Measurements from ENCODE around the gene PSORS1C1. TPM values are rescaled to one million over a fixed set of nuclear protein-coding genes. Genes with fewer than 3 reads are reported as not detected.

Gene PSORS1C1
- total RNA-seq, 1 experiment from 2014 or later, result not detected

DNA sequence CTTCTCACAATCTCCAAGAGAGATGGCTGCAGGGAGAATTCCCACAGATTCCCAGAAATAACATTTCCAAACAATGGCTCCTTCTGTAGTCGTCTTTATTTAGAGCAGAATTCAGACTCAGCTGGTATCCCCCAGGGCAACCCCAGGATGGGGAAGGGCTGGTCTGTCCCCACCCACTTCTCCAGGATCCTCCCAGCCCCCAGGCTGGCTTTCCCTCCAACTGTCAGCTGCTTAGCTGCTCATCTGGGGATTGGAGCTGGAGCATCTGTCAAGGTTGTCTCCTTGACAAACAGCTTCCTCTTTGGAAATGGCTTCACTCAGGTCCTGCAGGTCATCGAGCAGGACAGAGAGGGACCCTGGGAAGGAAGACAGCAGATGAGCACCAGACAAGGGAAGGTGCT is 27.8 kb downstream of the PSORS1C1 start:
- in situ Hi-C loops (cut with HindIII; ENCODE audit: low pct_unique_long_range_greater_than_20kb, low sequenced_read_pairs), result no loop called here
- peak; percentile 86 for DNase-seq (ENCODE audit: low read depth, low spot score)

DNA sequence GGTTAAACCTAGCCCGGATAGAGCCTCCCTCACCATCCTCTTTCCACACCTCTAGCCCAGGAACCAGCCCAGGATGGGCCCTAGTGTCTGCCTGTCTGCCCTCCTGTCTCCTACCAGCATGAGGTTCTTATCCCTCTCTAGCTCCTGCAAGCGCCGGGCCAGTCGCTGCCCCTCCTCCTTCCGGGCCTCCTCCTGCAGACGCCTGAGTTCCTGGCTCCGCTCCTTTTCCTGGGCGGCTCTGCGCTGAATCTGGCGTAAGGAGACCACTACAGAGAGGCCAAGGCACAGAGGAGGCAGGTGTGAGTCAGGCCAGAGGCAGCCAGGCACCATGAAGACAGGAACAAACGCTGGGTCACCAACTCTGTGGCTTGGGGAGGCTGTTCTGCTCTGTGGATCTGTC is 28.5 kb downstream of the PSORS1C1 start:
- in situ Hi-C loops (cut with HindIII; ENCODE audit: low pct_unique_long_range_greater_than_20kb, low sequenced_read_pairs), result no loop called here
- DNase-seq (ENCODE audit: low read depth, low spot score), result no peak

DNA sequence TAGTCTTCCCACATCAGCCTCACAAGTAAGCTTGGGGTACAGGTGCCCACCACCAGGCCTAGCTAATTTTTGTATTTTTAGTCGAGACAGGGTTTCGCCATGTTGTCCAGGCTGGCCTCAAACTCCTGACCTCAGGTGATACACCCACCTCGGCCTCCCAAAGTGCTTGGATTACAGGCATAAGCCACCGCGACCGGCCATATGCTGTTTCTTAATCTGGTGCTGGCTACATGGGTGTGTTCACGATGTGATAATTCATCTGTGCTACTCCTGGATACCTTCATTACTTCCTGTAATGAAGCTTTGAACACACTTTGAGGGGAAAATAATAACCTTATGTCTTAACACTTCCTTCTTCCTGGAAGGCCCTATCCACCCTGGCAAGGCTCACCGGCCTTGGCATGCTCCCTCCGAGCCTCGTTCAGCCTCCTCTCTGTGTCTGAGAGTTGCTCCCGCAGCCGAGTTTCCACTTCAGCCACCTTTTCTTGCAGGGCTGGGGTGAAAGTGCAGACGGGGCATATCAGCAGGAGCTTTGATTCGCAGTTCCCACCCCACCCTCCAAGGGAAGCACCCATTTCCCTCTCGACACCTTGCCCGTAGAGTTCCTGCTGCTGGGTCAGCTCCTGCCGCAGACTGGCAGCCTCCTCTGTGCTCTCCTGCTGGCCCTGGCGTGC is 29.8 kb downstream of the PSORS1C1 start:
- in situ Hi-C loops (cut with HindIII; ENCODE audit: low pct_unique_long_range_greater_than_20kb, low sequenced_read_pairs), result no loop called here

GRCh38 chr6:31144970-31145340 is 30.4 kb downstream of the PSORS1C1 start:
- in situ Hi-C loops (cut with HindIII; ENCODE audit: low pct_unique_long_range_greater_than_20kb, low sequenced_read_pairs), result no loop called here
- DNase-seq (ENCODE audit: low read depth, low spot score), result no peak

More for the DNA sequence above, 29.8 kb downstream of the PSORS1C1 start:
- DNase-seq (ENCODE audit: low read depth, low spot score), result no peak

- in situ Hi-C loops (cut with HindIII; ENCODE audit: low pct_unique_long_range_greater_than_20kb, low sequenced_read_pairs), result no loop called here
- no peak for DNase-seq (ENCODE audit: low read depth, low spot score)
Observed at GRCh38 chr6:31145386-31145785, 30.8 kb downstream of the PSORS1C1 start.

DNA sequence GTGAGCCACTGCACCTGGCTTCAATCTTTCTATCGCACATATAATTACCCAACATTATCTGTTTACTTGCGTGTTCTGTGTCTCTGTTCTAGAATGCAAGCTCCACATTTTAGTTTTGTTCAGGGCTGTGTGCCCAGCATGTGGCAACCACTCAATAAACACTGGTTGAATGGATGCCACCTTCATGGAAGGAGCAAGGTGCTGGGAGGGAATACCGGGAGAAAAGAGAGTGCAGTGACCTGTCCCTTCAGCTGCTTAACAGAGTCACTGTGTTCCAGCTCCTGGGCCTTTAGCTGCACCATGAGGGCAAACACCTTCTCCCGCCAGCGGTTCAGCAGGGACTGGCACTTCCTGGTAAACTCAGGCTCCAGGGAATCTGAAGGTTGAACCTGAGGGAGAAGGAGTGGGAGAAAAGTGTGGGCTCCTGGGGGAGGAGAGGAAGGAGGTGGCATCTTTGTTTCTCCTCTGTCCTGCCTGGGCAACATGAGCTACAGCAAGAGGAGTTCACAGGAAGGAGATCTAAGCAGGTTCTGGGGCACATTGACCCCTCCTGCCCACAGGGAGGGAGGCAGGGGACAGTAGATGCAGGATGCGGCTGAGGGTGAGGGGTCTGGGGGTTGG is 35.3 kb downstream of the PSORS1C1 start:
- in situ Hi-C loops (cut with HindIII; ENCODE audit: low pct_unique_long_range_greater_than_20kb, low sequenced_read_pairs), result no loop called here
- DNase-seq (ENCODE audit: low read depth, low spot score), result no peak

- in situ Hi-C loops (cut with HindIII; ENCODE audit: low pct_unique_long_range_greater_than_20kb, low sequenced_read_pairs), result no loop called here
- DNase-seq (ENCODE audit: low read depth, low spot score), result no peak
Observed at GRCh38 chr6:31152781-31153180, 38.2 kb downstream of the PSORS1C1 start.

- in situ Hi-C loops (cut with HindIII; ENCODE audit: low pct_unique_long_range_greater_than_20kb, low sequenced_read_pairs), result no loop called here
- DNase-seq (ENCODE audit: low read depth, low spot score), result no peak
Observed at GRCh38 chr6:31154436-31154835, 39.8 kb downstream of the PSORS1C1 start.

GRCh38 chr6:31156641-31157040 is 42.0 kb downstream of the PSORS1C1 start:
- no peak for DNase-seq (ENCODE audit: low read depth, low spot score)
- in situ Hi-C loops (cut with HindIII; ENCODE audit: low pct_unique_long_range_greater_than_20kb, low sequenced_read_pairs), result no loop called here

- no peak for DNase-seq (ENCODE audit: low read depth, low spot score)
- in situ Hi-C loops (cut with HindIII; ENCODE audit: low pct_unique_long_range_greater_than_20kb, low sequenced_read_pairs), result no loop called here
Observed at GRCh38 chr6:31157513-31158139, 43.0 kb downstream of the PSORS1C1 start, which contains the start of gene CCHCR1. Gene CCHCR1, minus strand, starts transcription at chr6:31157802. Its CDS starts 202 bp downstream, at chr6:31157600.

- in situ Hi-C loops (cut with HindIII; ENCODE audit: low pct_unique_long_range_greater_than_20kb, low sequenced_read_pairs), result no loop called here
- DNase-seq (ENCODE audit: low read depth, low spot score), result peak; percentile 99
Observed at GRCh38 chr6:31158140-31158862, 43.7 kb downstream of the PSORS1C1 start, which contains the start of gene TCF19. Gene TCF19, plus strand, starts transcription at chr6:31158589. Its CDS starts 881 bp downstream, at chr6:31159470.

DNA sequence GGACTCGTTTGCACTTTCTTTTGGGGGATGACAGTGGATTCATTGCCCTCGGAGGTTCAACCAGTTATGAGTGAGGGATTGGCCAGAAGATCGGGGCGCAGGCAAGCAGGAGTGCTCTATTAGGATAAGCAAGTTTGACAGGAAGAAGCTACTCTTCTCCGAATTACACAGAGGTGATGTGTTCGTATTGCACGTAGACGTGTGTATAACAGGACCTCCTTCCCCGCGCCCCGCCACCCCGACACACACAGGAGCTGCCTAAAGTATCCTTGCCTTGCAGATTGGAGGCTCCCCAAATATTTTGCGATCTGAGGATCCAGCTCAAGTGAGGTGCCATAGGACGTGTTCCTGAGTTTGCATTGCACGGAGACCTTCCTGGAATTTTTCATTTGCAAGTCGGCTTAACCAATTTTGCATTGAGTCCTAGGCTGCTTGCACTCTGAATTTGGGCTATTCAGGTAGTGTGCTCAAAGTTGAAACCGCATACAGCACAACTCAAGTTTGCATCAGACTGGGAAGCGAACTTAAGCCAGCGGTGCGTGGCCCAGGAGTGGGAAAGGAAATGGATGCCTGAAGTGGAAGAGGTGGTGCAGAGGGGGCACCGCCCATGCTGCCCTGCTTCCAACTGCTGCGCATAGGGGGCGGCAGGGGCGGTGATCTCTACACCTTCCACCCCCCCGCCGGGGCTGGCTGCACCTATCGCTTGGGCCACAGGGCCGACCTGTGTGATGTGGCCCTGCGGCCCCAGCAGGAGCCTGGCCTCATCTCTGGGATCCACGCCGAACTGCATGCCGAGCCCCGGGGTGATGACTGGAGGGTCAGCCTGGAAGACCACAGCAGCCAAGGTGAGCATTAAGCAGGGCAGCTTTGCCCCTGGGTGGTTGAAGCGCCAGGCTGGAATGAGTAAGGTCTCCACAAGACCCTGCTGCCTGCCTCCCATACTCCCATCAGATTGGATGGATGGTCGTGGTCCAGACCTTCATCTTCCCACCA is 44.6 kb downstream of the PSORS1C1 start:
- DNase-seq (ENCODE audit: low read depth, low spot score), result no peak

GRCh38 chr6:31161216-31162126 is 46.9 kb downstream of the PSORS1C1 start:
- DNase-seq (ENCODE audit: low read depth, low spot score), result no peak
- in situ Hi-C loops (cut with HindIII; ENCODE audit: low pct_unique_long_range_greater_than_20kb, low sequenced_read_pairs), result no loop called here

More for the DNA sequence above, 44.6 kb downstream of the PSORS1C1 start:
- in situ Hi-C loops (cut with HindIII; ENCODE audit: low pct_unique_long_range_greater_than_20kb, low sequenced_read_pairs), result no loop called here

DNA sequence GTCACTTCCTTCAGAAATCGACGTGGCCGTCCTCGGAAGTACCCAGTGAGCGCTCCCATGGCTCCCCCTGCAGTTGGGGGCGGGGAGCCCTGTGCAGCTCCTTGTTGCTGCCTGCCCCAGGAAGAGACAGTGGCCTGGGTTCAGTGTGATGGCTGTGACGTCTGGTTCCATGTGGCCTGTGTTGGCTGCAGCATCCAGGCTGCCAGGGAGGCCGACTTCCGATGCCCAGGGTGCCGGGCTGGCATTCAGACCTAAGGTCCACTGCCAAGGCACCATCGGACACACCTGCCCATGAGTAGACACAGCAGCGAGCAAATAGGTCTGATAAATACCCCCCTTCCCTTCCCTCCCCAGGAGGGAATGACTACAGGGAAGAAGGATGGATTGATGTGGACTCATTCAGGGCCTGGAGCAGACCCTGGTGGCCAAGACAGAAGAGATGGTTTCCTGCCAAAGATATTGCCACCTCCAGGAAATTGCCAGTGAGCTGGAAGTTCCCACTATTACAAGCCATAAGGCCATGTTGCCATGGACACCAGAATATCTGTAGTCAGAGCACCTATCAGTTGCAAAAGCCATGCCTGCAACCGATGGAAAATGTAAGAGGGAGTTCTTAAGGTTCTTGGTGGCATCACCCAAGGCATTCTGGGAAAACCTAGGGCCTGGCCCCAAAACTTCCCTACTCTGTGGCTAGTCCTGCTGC is 48.0 kb downstream of the PSORS1C1 start:
- in situ Hi-C loops (cut with HindIII; ENCODE audit: low pct_unique_long_range_greater_than_20kb, low sequenced_read_pairs), result no loop called here
- no peak for DNase-seq (ENCODE audit: low read depth, low spot score)

DNA sequence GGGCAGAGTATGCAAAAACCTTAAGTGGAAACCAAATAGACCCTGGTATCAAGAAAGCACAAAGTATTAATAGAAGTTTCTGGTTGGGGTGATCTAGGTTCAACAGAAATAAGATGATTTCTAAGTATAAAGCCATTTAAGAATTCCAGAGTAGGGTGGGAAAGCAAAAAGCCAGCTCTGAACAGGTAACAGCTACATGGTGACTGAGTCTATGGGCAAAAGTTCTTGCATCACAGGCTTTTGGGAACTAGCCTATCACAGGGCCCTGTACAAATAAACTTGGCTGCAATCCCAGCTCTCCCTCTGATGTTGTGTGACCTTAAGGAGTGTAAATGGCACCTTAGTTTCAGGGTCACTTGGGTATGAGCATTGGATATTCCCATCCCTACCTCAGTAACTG is 49.3 kb downstream of the PSORS1C1 start:
- in situ Hi-C loops (cut with HindIII; ENCODE audit: low pct_unique_long_range_greater_than_20kb, low sequenced_read_pairs), result no loop called here

More for the DNA sequence above, 49.3 kb downstream of the PSORS1C1 start:
- no peak for DNase-seq (ENCODE audit: low read depth, low spot score)
